ENCODE measurements around the gene ACSBG1. TPM values are rescaled to one million over a fixed set of nuclear protein-coding genes. Genes with fewer than 3 reads are reported as not detected.

ACSBG1 gene
- polyA plus RNA-seq, 1 donor from 2014 or later: 0.32 TPM

- H3K9ac ChIP-seq (ENCODE audit: low read length): no peak overlapping the region
- no peaks in the 10 kb centered on the region for H3K27me3 ChIP-seq (ENCODE audit: insufficient read depth, low read depth, low read length)
- H4K20me1 ChIP-seq (ENCODE audit: insufficient read depth): no peaks in the 10 kb centered on the region
- TF ChIP-seq RAD21 (conservative IDR thresholded peaks at IDR 0.05): no peak
- TF ChIP-seq POLR2AphosphoS5 (IDR thresholded peaks at IDR 0.05): no peak
- TF ChIP-seq TAF1 (IDR thresholded peaks at IDR 0.05; ENCODE audit: low read depth): no peak
- no peak for TF ChIP-seq EP300 (conservative IDR thresholded peaks at IDR 0.05; ENCODE audit: poor library complexity, severe bottlenecking)
- no peak for TF ChIP-seq SMC3 (conservative IDR thresholded peaks at IDR 0.05; ENCODE audit: poor library complexity)
- no peak for TF ChIP-seq CTCF (IDR thresholded peaks at IDR 0.05; ENCODE audit: poor library complexity, severe bottlenecking)
- TF ChIP-seq REST (IDR thresholded peaks at IDR 0.05; ENCODE audit: borderline replicate concordance): no peak
- no peak for TF ChIP-seq EZH2 (IDR thresholded peaks at IDR 0.05; ENCODE audit: borderline replicate concordance, insufficient read depth, low read length, poor library complexity, severe bottlenecking)
- TF ChIP-seq MXI1 (conservative IDR thresholded peaks at IDR 0.05; ENCODE audit: poor library complexity, severe bottlenecking): no peak
- H3K4me2 ChIP-seq (ENCODE audit: low read length): no peak overlapping the region
- no peaks in the 10 kb centered on the region for H3F3A ChIP-seq (ENCODE audit: insufficient read depth, low read length, poor library complexity, severe bottlenecking)
- no peaks in the 10 kb centered on the region for H3K9me3 ChIP-seq (ENCODE audit: low read length)
- H3K4me3 ChIP-seq (ENCODE audit: low read length): no peak overlapping the region
- H3K36me3 ChIP-seq (ENCODE audit: insufficient read depth, low read length): no peaks in the 10 kb centered on the region
- no peaks in the 10 kb centered on the region for H3K79me2 ChIP-seq (replicated peaks; ENCODE audit: insufficient read depth, low read length)
- H2AFZ ChIP-seq (ENCODE audit: low read depth, low read length): no peak overlapping the region
- H3K9me2 ChIP-seq (ENCODE audit: insufficient read depth, low read length): no peaks in the 10 kb centered on the region
- no peak overlapping the region for H3K27ac ChIP-seq (ENCODE audit: low read length)
Observed at GRCh38 chr15:78257681-78258080, 23.3 kb upstream of the ACSBG1 start.

GRCh38 chr15:78256044-78256437, 21.7 kb upstream of the ACSBG1 start:
- no peak for TF ChIP-seq POLR2AphosphoS5 (IDR thresholded peaks at IDR 0.05)
- no peak for TF ChIP-seq EP300 (conservative IDR thresholded peaks at IDR 0.05; ENCODE audit: poor library complexity, severe bottlenecking)
- no peak for TF ChIP-seq CTCF (IDR thresholded peaks at IDR 0.05; ENCODE audit: poor library complexity, severe bottlenecking)
- TF ChIP-seq TAF1 (IDR thresholded peaks at IDR 0.05; ENCODE audit: low read depth): no peak
- no peak for TF ChIP-seq REST (IDR thresholded peaks at IDR 0.05; ENCODE audit: borderline replicate concordance)
- no peak for TF ChIP-seq EZH2 (IDR thresholded peaks at IDR 0.05; ENCODE audit: borderline replicate concordance, insufficient read depth, low read length, poor library complexity, severe bottlenecking)
- no peak for TF ChIP-seq RAD21 (conservative IDR thresholded peaks at IDR 0.05)
- TF ChIP-seq SMC3 (conservative IDR thresholded peaks at IDR 0.05; ENCODE audit: poor library complexity): no peak
- TF ChIP-seq MXI1 (conservative IDR thresholded peaks at IDR 0.05; ENCODE audit: poor library complexity, severe bottlenecking): no peak
- Histone ChIP-seq H3K9me2 (ENCODE audit: insufficient read depth, low read length) (no peaks in the 10 kb centered on the region), H3K79me2 (replicated peaks; ENCODE audit: insufficient read depth, low read length) (no peaks in the 10 kb centered on the region), H2AFZ (ENCODE audit: low read depth, low read length) (no peak overlapping the region), H3K27ac (ENCODE audit: low read length) (no peak overlapping the region), H3K36me3 (ENCODE audit: insufficient read depth, low read length) (no peaks in the 10 kb centered on the region), H3K9me3 (ENCODE audit: low read length) (no peaks in the 10 kb centered on the region), H3F3A (ENCODE audit: insufficient read depth, low read length, poor library complexity, severe bottlenecking) (no peaks in the 10 kb centered on the region), H4K20me1 (ENCODE audit: insufficient read depth) (no peaks in the 10 kb centered on the region), H3K4me2 (ENCODE audit: low read length) (no peak overlapping the region), H3K27me3 (ENCODE audit: insufficient read depth, low read depth, low read length) (no peaks in the 10 kb centered on the region), H3K9ac (ENCODE audit: low read length) (no peak overlapping the region), H3K4me3 (ENCODE audit: low read length) (no peak overlapping the region)
